HG03159 (cell line): ENCODE measurements around the gene TTC39C.
A peak's percentile ranks its signal among the peaks of the same experiment; 100 is the strongest.

Experiments
- ATAC-seq: cut with Tn5 transposase; IDR thresholded peaks from one replicate; pipeline ENCODE4 v1.9.1; 2021; ENCODE audit warnings: mild to moderate bottlenecking, moderate library complexity; ENCODE audit not compliant: unreplicated experiment

The TTC39C gene

DNA sequence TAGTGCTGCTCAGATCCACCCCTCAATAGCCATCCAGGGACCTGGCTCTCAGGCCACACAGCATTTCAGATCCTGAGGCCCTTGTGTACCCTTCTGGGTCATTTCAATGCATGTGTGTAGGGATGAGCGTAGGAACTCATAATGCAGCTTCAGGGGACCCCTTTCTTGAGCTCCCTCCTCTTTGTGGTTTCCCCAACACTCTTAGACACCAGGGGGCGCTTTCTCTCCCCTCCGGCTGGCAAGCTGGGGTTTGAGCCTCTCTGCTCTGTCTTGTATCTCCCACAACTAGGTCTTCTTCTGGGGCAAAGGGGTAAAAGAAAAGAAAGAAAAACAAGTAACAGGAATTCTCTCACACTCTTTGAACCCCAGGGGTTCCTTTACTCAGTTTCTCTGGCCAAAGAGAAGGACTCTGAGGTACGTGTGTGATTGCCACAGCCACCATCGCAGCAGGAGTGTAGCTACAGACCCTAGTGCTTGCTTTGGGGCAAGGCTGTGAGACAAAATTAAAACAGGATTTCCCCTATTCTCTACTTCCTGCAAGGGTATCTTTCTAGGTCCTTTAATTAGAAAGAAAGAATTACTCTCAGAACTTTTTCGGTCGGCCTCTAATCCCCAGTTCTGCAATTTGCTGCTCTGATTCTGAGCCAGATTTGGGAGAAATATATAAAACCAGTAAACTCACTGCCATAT lies 162.3 kb downstream of the TTC39C start:
- peak; percentile 87 for ATAC-seq

DNA sequence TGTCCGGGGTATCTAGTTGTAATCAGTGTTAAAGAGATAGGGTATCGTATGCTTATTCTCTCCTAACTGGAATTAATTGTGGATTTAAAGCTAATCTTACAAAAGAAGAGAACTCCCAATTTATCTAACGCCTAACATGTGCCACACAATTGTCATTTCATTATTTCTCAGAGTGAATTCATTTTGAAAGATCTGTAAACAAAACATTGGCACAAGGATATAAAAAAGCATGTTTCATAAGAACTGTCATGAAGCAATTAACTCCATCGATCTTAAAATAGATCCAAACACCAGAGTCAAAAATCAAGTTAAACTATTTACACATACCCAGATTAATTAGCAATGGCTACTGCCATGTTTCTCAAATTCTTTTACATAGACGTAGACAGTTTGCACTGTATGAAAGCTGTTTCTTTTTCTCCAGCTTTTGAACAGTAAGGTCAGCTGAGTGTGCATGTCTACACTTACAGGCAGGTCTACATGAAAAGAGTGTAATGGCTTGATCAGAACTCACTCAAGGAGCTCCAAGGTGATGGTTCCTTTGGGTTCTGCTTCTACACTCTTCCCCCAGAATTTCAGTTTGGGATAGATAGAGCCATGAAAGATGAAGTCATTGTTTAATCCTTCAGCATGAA lies 163.1 kb downstream of the TTC39C start:
- ATAC-seq: no peak

DNA sequence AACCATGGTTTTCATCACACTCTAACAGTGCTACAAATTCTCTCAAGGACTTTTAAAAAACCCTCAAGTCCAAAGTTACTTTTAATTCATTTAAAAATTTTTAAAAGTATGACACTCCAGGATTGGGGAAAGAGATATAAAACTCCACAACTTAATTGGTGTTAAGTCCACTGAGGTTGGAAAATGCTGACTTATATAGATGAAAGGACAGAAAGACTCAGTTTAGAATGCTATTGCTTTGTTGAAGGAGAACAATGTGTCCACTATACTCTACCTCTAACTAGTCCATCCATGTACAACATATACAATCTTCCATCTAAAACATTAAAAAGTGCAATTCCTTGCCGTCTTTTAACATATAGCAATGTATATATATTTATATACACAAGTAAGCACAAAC lies 165.5 kb downstream of the TTC39C start:
- ATAC-seq: no peak

DNA sequence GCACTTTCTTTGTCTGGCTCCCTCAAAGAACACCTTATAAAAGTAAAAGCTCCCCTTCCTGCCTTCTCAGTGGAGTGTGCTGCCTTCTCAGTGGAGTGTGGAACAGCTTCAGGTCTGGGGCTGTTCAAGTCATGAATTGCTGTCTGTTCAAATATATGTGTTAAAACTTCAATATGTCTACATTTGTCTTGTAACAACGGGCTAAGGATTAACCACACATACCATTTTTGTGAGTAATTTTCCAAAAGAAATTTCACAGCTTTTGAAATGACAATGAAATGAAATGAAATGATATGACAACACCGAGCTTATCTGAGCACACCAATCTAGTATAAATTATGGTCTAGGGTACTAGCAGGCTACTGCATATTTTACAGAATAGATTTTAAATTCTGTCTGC lies 167.3 kb downstream of the TTC39C start:
- ATAC-seq: no peak
